NOMO-1 (cell line): ENCODE data around the gene TMEM14C.
A peak's percentile ranks its signal among the peaks of the same experiment; 100 is the strongest.

Source experiments
- DNase-seq, 2 experiments: peaks; one replicate each; lab custom pipeline; 2025; ENCODE audit not compliant: unreplicated experiment in 2 of 2; lab: John Stamatoyannopoulos, UW

The TMEM14C gene

GRCh38 chr6:10759312-10759839 is 36.5 kb downstream of the TMEM14C start:
- peak in 1 of 2 experiments; percentile 7 for DNase-seq

- DNase-seq, result no peak
These were observed 37.0 kb downstream of the TMEM14C start for GRCh38 chr6:10759884-10760329.

GRCh38 chr6:10763006-10763405 is 40.1 kb downstream of the TMEM14C start:
- DNase-seq, result no peak

GRCh38 chr6:10769419-10769818 is 46.5 kb downstream of the TMEM14C start:
- DNase-seq, result no peak

- no peak for DNase-seq
These were observed 48.6 kb downstream of the TMEM14C start for GRCh38 chr6:10771371-10771894.

- no peak for DNase-seq
These were observed 55.4 kb downstream of the TMEM14C start for GRCh38 chr6:10778230-10778629.

GRCh38 chr6:10779076-10779475 is 56.2 kb downstream of the TMEM14C start:
- no peak for DNase-seq
